WTC11 (cell line): ENCODE data around the gene BEX4. TPM values are rescaled to one million over a fixed set of nuclear protein-coding genes. Genes with fewer than 3 reads are reported as not detected.

ENCODE experiments used
- ATAC-seq: fragments of 200-7000 bp; cut with Tn5 transposase; 2 replicates; pipeline ENCODE4 v1.10.0; 2021; ENCODE audit warnings: mild to moderate bottlenecking, moderate library complexity
- CTCF ChIA-PET: fragments of 300-600 bp; sonication (Branson Sonifier 250); formaldehyde crosslinking; loops from one replicate; lab custom pipeline; 2021; ENCODE audit warnings: antibody characterized with exemption; lab: Charles Lee
- POLR2A ChIA-PET: fragments of 350-600 bp; sonication (Branson Sonifier 250); formaldehyde crosslinking; loops from one replicate; lab custom pipeline; 2021; ENCODE audit warnings: antibody characterized with exemption; lab: Charles Lee
- DNase-seq: peaks from one replicate; pipeline ENCODE4 v3.0.0; 2021; ENCODE audit warnings: low spot score
- H3K27ac Mint-ChIP-seq: 2 replicates; pipeline ENCODE4 v1.8.0; 2021; ENCODE audit warnings: mixed read lengths
- H3K27me3 Mint-ChIP-seq: 2 replicates; pipeline ENCODE4 v1.8.0; 2021; ENCODE audit warnings: low read depth, mild to moderate bottlenecking, moderate library complexity, mixed read lengths
- H3K36me3 Mint-ChIP-seq: 2 replicates; pipeline ENCODE4 v1.8.0; 2021; ENCODE audit warnings: mixed read lengths
- H3K4me1 Mint-ChIP-seq: 2 replicates; pipeline ENCODE4 v1.8.0; 2022; ENCODE audit warnings: mixed read lengths
- H3K4me3 Mint-ChIP-seq: 2 replicates; pipeline ENCODE4 v1.8.0; 2021; ENCODE audit warnings: mild to moderate bottlenecking, moderate library complexity, mixed read lengths
- H3K9me3 Mint-ChIP-seq: 2 replicates; pipeline ENCODE4 v1.8.0; 2021; ENCODE audit warnings: mixed read lengths
- ATF1 ChIP-seq: sonication (generic); formaldehyde crosslinking; IDR thresholded peaks from 2 replicates; pipeline ENCODE4 v1.8.1; 2023; ENCODE audit warnings: mild to moderate bottlenecking, moderate library complexity, missing genetic modification reagents
- CBFB ChIP-seq: sonication (generic); formaldehyde crosslinking; IDR thresholded peaks from 2 replicates; pipeline ENCODE4 v1.8.1; 2022; ENCODE audit warnings: mild to moderate bottlenecking, low read depth, missing genetic modification reagents
- CREB1 ChIP-seq: sonication (generic); formaldehyde crosslinking; IDR thresholded peaks from 2 replicates; pipeline ENCODE4 v1.8.0; 2023; ENCODE audit warnings: mild to moderate bottlenecking, missing genetic modification reagents
- ELF4 ChIP-seq: sonication (generic); formaldehyde crosslinking; IDR thresholded peaks from 2 replicates; pipeline ENCODE4 v1.8.1; 2022; ENCODE audit warnings: low read depth, mild to moderate bottlenecking, moderate library complexity, missing genetic modification reagents
- EMX1 ChIP-seq: fragments of 250-450 bp; sonication (Bioruptor Pico); IDR thresholded peaks from 2 replicates; pipeline ENCODE4 v1.8.0; 2021; ENCODE audit warnings: mild to moderate bottlenecking
- ERG ChIP-seq: fragments of 250-450 bp; sonication (Bioruptor Pico); IDR thresholded peaks from 2 replicates; pipeline ENCODE4 v1.8.0; 2021; ENCODE audit warnings: mild to moderate bottlenecking
- FOXJ3 ChIP-seq: sonication (generic); formaldehyde crosslinking; IDR thresholded peaks from 2 replicates; pipeline ENCODE4 v1.9.0; 2021; ENCODE audit warnings: missing genetic modification reagents, mild to moderate bottlenecking, borderline replicate concordance
- FOXP1 ChIP-seq: sonication (generic); formaldehyde crosslinking; IDR thresholded peaks from 2 replicates; pipeline ENCODE4 v1.8.0; 2022; ENCODE audit warnings: missing genetic modification reagents, mild to moderate bottlenecking, moderate library complexity, borderline replicate concordance
- GABPB1 ChIP-seq: sonication (generic); formaldehyde crosslinking; IDR thresholded peaks from 2 replicates; pipeline ENCODE4 v1.8.1; 2023; ENCODE audit warnings: mild to moderate bottlenecking, missing genetic modification reagents
- MAX ChIP-seq: sonication (generic); formaldehyde crosslinking; IDR thresholded peaks from 2 replicates; pipeline ENCODE4 v1.8.0; 2022; ENCODE audit warnings: mild to moderate bottlenecking, missing genetic modification reagents
- MYBL2 ChIP-seq: sonication (generic); formaldehyde crosslinking; IDR thresholded peaks from 2 replicates; pipeline ENCODE4 v1.8.1; 2023; ENCODE audit warnings: mild to moderate bottlenecking, moderate library complexity, missing genetic modification reagents
- NFATC4 ChIP-seq: fragments of 250-450 bp; sonication (Bioruptor Pico); IDR thresholded peaks from 2 replicates; pipeline ENCODE4 v1.9.0; 2021; ENCODE audit warnings: mild to moderate bottlenecking
- NR2C2 ChIP-seq: sonication (generic); formaldehyde crosslinking; IDR thresholded peaks from 2 replicates; pipeline ENCODE4 v1.8.0; 2022; ENCODE audit warnings: mild to moderate bottlenecking, missing genetic modification reagents
- PRRX2 ChIP-seq: fragments of 250-450 bp; sonication (Bioruptor Pico); IDR thresholded peaks from 2 replicates; pipeline ENCODE4 v1.8.0; 2021; ENCODE audit warnings: mild to moderate bottlenecking
- RELA ChIP-seq: sonication (generic); formaldehyde crosslinking; IDR thresholded peaks from 2 replicates; pipeline ENCODE4 v1.8.1; 2022; ENCODE audit warnings: missing genetic modification reagents, mild to moderate bottlenecking, borderline replicate concordance
- RORB ChIP-seq: fragments of 250-450 bp; sonication (Bioruptor Pico); IDR thresholded peaks from 2 replicates; pipeline ENCODE4 v1.9.0; 2021; ENCODE audit warnings: mild to moderate bottlenecking
- TCF7 ChIP-seq: sonication (generic); formaldehyde crosslinking; IDR thresholded peaks from 2 replicates; pipeline ENCODE4 v1.8.0; 2022; ENCODE audit warnings: mild to moderate bottlenecking, low read depth, missing genetic modification reagents, moderate library complexity
- USF1 ChIP-seq: sonication (generic); formaldehyde crosslinking; IDR thresholded peaks from 2 replicates; pipeline ENCODE4 v1.8.0; 2022; ENCODE audit warnings: mild to moderate bottlenecking, missing genetic modification reagents
- USF2 ChIP-seq: sonication (generic); formaldehyde crosslinking; IDR thresholded peaks from 2 replicates; pipeline ENCODE4 v1.8.1; 2023; ENCODE audit warnings: mild to moderate bottlenecking, missing genetic modification reagents, moderate library complexity
- ZBTB21 ChIP-seq: sonication (generic); formaldehyde crosslinking; IDR thresholded peaks from 2 replicates; pipeline ENCODE4 v1.8.1; 2023; ENCODE audit warnings: mild to moderate bottlenecking, missing genetic modification reagents, borderline replicate concordance
- ZBTB43 ChIP-seq: sonication (generic); formaldehyde crosslinking; IDR thresholded peaks from 2 replicates; pipeline ENCODE4 v1.8.1; 2023; ENCODE audit warnings: mild to moderate bottlenecking, missing genetic modification reagents
- ZNF219 ChIP-seq: sonication (generic); formaldehyde crosslinking; IDR thresholded peaks from 2 replicates; pipeline ENCODE4 v1.8.0; 2023; ENCODE audit warnings: missing genetic modification reagents, mild to moderate bottlenecking, borderline replicate concordance
- ZNF317 ChIP-seq: sonication (generic); formaldehyde crosslinking; IDR thresholded peaks from 2 replicates; pipeline ENCODE4 v1.8.1; 2023; ENCODE audit warnings: low read depth, mild to moderate bottlenecking, moderate library complexity, missing genetic modification reagents, borderline replicate concordance
- ZNF396 ChIP-seq: fragments of 250-450 bp; sonication (Bioruptor Pico); IDR thresholded peaks from 2 replicates; pipeline ENCODE4 v1.8.0; 2021; ENCODE audit warnings: mild to moderate bottlenecking, moderate library complexity, borderline replicate concordance
- ZNF423 ChIP-seq: fragments of 250-450 bp; sonication (Bioruptor Pico); IDR thresholded peaks from 2 replicates; pipeline ENCODE4 v2.1.2; 2022; ENCODE audit warnings: mild to moderate bottlenecking, moderate library complexity
- ZNF512 ChIP-seq: sonication (generic); formaldehyde crosslinking; IDR thresholded peaks from 2 replicates; pipeline ENCODE4 v1.8.1; 2022; ENCODE audit warnings: missing genetic modification reagents, borderline replicate concordance
- total RNA-seq: library from RNA; stranded (reverse); gene quantifications from 3 replicates; pipeline ENCODE4 v1.2.3, GENCODE V29; 2021
- TF ChIP-seq, protein P1 (sequence below): sonication (generic); formaldehyde crosslinking; IDR thresholded peaks from 2 replicates; pipeline ENCODE4 v1.8.0; 2022; ENCODE audit warnings: missing genetic modification reagents

The BEX4 gene
- total RNA-seq, 1 experiment from 2014 or later: 57.9 TPM

DNA sequence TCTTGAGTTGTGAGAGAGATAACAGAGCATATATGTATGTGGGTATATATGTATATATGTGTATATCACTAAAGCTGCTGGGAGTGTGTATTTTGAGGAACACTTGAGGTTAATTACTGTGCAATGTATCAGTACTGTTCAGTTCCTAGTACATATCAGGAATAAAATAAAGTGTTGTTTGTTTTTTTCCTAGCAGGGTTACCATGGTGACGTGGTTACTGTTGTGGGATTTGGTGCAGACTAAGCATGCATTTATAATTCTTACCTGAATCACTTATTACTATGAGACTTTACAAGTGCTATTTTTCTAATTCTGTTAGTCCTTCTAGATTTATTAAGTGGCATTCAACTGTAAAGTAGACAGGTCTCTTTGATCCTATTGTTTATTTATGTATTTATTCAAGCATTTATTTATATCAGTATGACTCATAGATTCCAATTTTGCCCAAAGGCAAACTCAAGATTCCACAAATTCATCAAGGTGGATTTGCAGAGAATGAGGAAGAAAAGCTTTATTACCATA lies 26.9 kb upstream of the BEX4 start:
- Mint-ChIP-seq H3K4me1 (peaks cover 13% of the 10 kb centered on the region), H3K27me3 (peaks cover 78% of the 10 kb centered on the region), H3K4me3 (no peak overlapping the region), H3K9me3 (no peaks in the 10 kb centered on the region), H3K36me3 (no peaks in the 10 kb centered on the region), H3K27ac (no peak overlapping the region)
- ATAC-seq (no peak), DNase-seq (no peak)
- ChIA-PET CTCF (interaction anchor here (1.2 kb wide), 1 partner anchor 237 kb away, joined by 3 read pairs; no protein-coding TSS in a partner anchor), POLR2A (no interaction called here)
- TF ChIP-seq ELF4 (CRISPR knock-in tag): no peak
- TF ChIP-seq ZNF396 (CRISPR knock-in tag): no peak
- TF ChIP-seq TCF7: no peak
- no peak for TF ChIP-seq CREB1 (CRISPR knock-in tag)
- no peak for TF ChIP-seq PRRX2
- TF ChIP-seq EMX1 (CRISPR knock-in tag): no peak
- TF ChIP-seq ZNF317: no peak
- no peak for TF ChIP-seq CBFB (CRISPR knock-in tag)
- no peak for TF ChIP-seq ZNF423 (CRISPR knock-in tag)
- TF ChIP-seq RELA (CRISPR knock-in tag): no peak
- no peak for TF ChIP-seq FOXJ3
- TF ChIP-seq MYBL2: no peak
- no peak for TF ChIP-seq USF2 (CRISPR knock-in tag)
- TF ChIP-seq MAX: no peak
- TF ChIP-seq USF1 (CRISPR knock-in tag): no peak
- TF ChIP-seq, protein P1, sequence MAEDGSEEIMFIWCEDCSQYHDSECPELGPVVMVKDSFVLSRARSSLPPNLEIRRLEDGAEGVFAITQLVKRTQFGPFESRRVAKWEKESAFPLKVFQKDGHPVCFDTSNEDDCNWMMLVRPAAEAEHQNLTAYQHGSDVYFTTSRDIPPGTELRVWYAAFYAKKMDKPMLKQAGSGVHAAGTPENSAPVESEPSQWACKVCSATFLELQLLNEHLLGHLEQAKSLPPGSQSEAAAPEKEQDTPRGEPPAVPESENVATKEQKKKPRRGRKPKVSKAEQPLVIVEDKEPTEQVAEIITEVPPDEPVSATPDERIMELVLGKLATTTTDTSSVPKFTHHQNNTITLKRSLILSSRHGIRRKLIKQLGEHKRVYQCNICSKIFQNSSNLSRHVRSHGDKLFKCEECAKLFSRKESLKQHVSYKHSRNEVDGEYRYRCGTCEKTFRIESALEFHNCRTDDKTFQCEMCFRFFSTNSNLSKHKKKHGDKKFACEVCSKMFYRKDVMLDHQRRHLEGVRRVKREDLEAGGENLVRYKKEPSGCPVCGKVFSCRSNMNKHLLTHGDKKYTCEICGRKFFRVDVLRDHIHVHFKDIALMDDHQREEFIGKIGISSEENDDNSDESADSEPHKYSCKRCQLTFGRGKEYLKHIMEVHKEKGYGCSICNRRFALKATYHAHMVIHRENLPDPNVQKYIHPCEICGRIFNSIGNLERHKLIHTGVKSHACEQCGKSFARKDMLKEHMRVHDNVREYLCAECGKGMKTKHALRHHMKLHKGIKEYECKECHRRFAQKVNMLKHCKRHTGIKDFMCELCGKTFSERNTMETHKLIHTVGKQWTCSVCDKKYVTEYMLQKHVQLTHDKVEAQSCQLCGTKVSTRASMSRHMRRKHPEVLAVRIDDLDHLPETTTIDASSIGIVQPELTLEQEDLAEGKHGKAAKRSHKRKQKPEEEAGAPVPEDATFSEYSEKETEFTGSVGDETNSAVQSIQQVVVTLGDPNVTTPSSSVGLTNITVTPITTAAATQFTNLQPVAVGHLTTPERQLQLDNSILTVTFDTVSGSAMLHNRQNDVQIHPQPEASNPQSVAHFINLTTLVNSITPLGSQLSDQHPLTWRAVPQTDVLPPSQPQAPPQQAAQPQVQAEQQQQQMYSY (CRISPR knock-in tag): no peak
- TF ChIP-seq RORB (CRISPR knock-in tag): no peak
- no peak for TF ChIP-seq ZNF219 (CRISPR knock-in tag)
- no peak for TF ChIP-seq NR2C2 (CRISPR knock-in tag)

DNA sequence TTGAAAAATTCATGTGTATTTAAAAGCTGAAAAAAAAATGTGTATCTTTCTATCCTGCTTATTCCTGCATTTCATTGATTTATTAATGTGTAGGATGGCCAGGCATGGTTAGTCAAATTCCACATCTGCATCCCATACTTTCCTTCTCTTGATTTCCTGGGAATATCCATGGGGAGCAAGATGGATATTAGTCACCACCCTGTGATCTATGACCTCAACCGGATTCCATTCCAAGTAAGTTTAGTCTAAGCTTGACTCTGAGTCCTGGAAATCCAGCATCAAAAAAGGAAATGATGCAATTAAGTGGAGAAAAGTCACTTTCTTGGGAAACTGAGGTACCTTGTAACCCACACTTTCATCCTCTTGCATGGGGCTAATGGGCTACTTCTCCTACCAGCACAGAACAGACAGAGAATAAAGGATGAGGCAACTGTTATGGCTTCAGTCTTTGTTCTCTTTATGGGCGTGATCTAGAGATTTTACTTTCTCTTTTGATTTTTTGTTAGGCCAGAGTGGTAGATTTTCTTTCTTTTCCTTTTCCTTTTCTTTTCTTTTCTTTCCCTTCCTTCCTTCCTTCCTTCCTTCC lies 17.1 kb upstream of the BEX4 start:
- no peaks in the 10 kb centered on the region for H3K9me3 Mint-ChIP-seq
- CTCF ChIA-PET: no interaction called here
- no peak for TF ChIP-seq EMX1 (CRISPR knock-in tag)
- TF ChIP-seq NFATC4 (CRISPR knock-in tag): no peak
- no peak for TF ChIP-seq ZNF512 (CRISPR knock-in tag)
- TF ChIP-seq GABPB1 (CRISPR knock-in tag): no peak
- no peak for TF ChIP-seq ERG (CRISPR knock-in tag)
- TF ChIP-seq ZBTB43 (CRISPR knock-in tag): no peak
- no peak for TF ChIP-seq ZBTB21 (CRISPR knock-in tag)
- TF ChIP-seq ZNF317: no peak
- no peak for TF ChIP-seq FOXP1 (CRISPR knock-in tag)
- TF ChIP-seq ATF1 (CRISPR knock-in tag): no peak
- TF ChIP-seq, all 79 proteins: peak for 0
- H3K27ac Mint-ChIP-seq: no peak overlapping the region
- H3K27me3 Mint-ChIP-seq: peaks cover 20% of the 10 kb centered on the region
- DNase-seq (no peak), ATAC-seq (no peak)
- no peaks in the 10 kb centered on the region for H3K36me3 Mint-ChIP-seq
- no peak overlapping the region for H3K4me3 Mint-ChIP-seq
- POLR2A ChIA-PET: no interaction called here
- no peaks in the 10 kb centered on the region for H3K4me1 Mint-ChIP-seq
